HFF-Myc (cell line): Measurements from ENCODE around the gene TCN2.
"Not testable (repeated sequence)": the region's sequence is repeated elsewhere in the genome, so short reads cannot be mapped to it uniquely, and the experiment has no call there.

Experiments
- DNase-seq: peaks from one replicate; pipeline ENCODE4 v3.0.0-alpha.2; 2011; ENCODE audit warnings: low read depth; ENCODE audit errors: extremely low read depth
- H3K4me3 ChIP-seq: replicated peaks from 2 replicates; pipeline ENCODE4 v1.5.1; 2011; ENCODE audit warnings: low read depth, mild to moderate bottlenecking, control low read depth, low read length
- CTCF ChIP-seq: IDR thresholded peaks from 2 replicates; pipeline ENCODE4 v1.5.1; 2012; ENCODE audit warnings: mild to moderate bottlenecking, low read depth, low read length, control low read depth; ENCODE audit errors: missing control alignments

TCN2 gene

GRCh38 chr22:30591588-30592359 is 15.2 kb upstream of the TCN2 start, which contains the start of gene PES1:
PES1 (minus strand) TSS chr22:30591910; CDS start chr22:30591833, 77 bp downstream.
- peak; percentile 96 for DNase-seq
- no peak for TF ChIP-seq CTCF
- H3K4me3 ChIP-seq, result peak within 1 kb of the TSS; percentile 98

- DNase-seq, H3K4me3 ChIP-seq: not testable (repeated sequence)
Observed at GRCh38 chr22:30592360-30592713, 14.6 kb upstream of the TCN2 start.

GRCh38 chr22:30596199-30596598 is 10.8 kb upstream of the TCN2 start:
- no peak for TF ChIP-seq CTCF
- no peak overlapping the region for H3K4me3 ChIP-seq
- no peak for DNase-seq

- H3K4me3 ChIP-seq, result no peak overlapping the region
- DNase-seq, result no peak
- no peak for TF ChIP-seq CTCF
Observed at GRCh38 chr22:30596886-30597285, 10.1 kb upstream of the TCN2 start.

GRCh38 chr22:30598986-30599385 is 8.0 kb upstream of the TCN2 start:
- no peak for DNase-seq
- H3K4me3 ChIP-seq, result no peak overlapping the region
- no peak for TF ChIP-seq CTCF

- no peak for DNase-seq
- TF ChIP-seq CTCF, result no peak
- no peak overlapping the region for H3K4me3 ChIP-seq
Observed at GRCh38 chr22:30600921-30601320, 6.1 kb upstream of the TCN2 start.

- no peak for TF ChIP-seq CTCF
- H3K4me3 ChIP-seq, result no peak overlapping the region
- DNase-seq, result no peak
Observed at GRCh38 chr22:30601464-30601863, 5.5 kb upstream of the TCN2 start.
